Prostate gland (tissue), 2 donors: ENCODE results near the gene SASH1.

Experiments
- CTCF ChIP-seq, 4 experiments: fragments of 200-600 bp in 2 of 4; fragments of 450-650 bp in 2 of 4; sonication (generic) in 2 of 4; IDR thresholded peaks; 1 replicate in 3 of 4; 2 replicates in 1 of 4; pipeline ENCODE4 v1.5.1; 2016 to 2019; ENCODE audit warnings: antibody characterized with exemption in 4 of 4, mild to moderate bottlenecking in 2 of 4, moderate library complexity in 2 of 4
- POLR2AphosphoS5 ChIP-seq: sonication (generic); formaldehyde crosslinking; IDR thresholded peaks from one replicate; pipeline ENCODE4 v1.6.1; 2017; ENCODE audit warnings: antibody characterized with exemption

GRCh38 chr6:148457137-148457842 lies 114.7 kb downstream of the SASH1 start:
- TF ChIP-seq CTCF (IDR thresholded peaks at IDR 0.05) (no peak), POLR2AphosphoS5 (no peak)
